HL-60 (cell line): ENCODE results near the gene CACNA1C.
"Not testable (repeated sequence)": the region's sequence is repeated elsewhere in the genome, so short reads cannot be mapped to it uniquely, and the experiment has no call there.

Experiments
- DNase-seq, 2 experiments: peaks; one replicate each; pipeline ENCODE4 v3.0.0-alpha.2; 2010 to 2020; ENCODE audit warnings: low read depth in 1 of 2, low spot score in 1 of 2
- H3K27ac ChIP-seq: fragments of 250-450 bp; sonication (Bioruptor Pico); replicated peaks from 2 replicates; pipeline ENCODE4 v1.5.1; 2020; ENCODE audit warnings: mild to moderate bottlenecking, moderate library complexity
- H3K27me3 ChIP-seq: fragments of 250-450 bp; sonication (Bioruptor Pico); 2 replicates; pipeline ENCODE4 v1.5.1; 2021; ENCODE audit warnings: mild to moderate bottlenecking, moderate library complexity; ENCODE audit not compliant: insufficient read depth, poor library complexity, severe bottlenecking
- H3K4me3 ChIP-seq: replicated peaks from 2 replicates; pipeline ENCODE4 v1.5.1; 2011; ENCODE audit warnings: mild to moderate bottlenecking, control low read depth, low read length; ENCODE audit not compliant: insufficient read depth
- GABPA ChIP-seq: IDR thresholded peaks from 2 replicates; pipeline ENCODE4 v1.6.1; 2012; ENCODE audit warnings: low read depth
- POLR2AphosphoS5 ChIP-seq: IDR thresholded peaks from 2 replicates; pipeline ENCODE4 v1.6.1; 2012; ENCODE audit warnings: low read depth
- SPI1 ChIP-seq: IDR thresholded peaks from 2 replicates; pipeline ENCODE4 v1.6.1; 2012; ENCODE audit warnings: low read depth, mild to moderate bottlenecking, borderline replicate concordance
- TF ChIP-seq, protein P1 (sequence below): IDR thresholded peaks from 2 replicates; pipeline ENCODE4 v1.6.1; 2012; ENCODE audit warnings: low read depth; ENCODE audit not compliant: insufficient replicate concordance
- TF ChIP-seq, protein P2 (sequence below): IDR thresholded peaks from one replicate; pipeline ENCODE4 v1.5.1; 2011; ENCODE audit warnings: low read length, control low read depth, inconsistent platforms; ENCODE audit not compliant: insufficient read depth

Gene CACNA1C

DNA sequence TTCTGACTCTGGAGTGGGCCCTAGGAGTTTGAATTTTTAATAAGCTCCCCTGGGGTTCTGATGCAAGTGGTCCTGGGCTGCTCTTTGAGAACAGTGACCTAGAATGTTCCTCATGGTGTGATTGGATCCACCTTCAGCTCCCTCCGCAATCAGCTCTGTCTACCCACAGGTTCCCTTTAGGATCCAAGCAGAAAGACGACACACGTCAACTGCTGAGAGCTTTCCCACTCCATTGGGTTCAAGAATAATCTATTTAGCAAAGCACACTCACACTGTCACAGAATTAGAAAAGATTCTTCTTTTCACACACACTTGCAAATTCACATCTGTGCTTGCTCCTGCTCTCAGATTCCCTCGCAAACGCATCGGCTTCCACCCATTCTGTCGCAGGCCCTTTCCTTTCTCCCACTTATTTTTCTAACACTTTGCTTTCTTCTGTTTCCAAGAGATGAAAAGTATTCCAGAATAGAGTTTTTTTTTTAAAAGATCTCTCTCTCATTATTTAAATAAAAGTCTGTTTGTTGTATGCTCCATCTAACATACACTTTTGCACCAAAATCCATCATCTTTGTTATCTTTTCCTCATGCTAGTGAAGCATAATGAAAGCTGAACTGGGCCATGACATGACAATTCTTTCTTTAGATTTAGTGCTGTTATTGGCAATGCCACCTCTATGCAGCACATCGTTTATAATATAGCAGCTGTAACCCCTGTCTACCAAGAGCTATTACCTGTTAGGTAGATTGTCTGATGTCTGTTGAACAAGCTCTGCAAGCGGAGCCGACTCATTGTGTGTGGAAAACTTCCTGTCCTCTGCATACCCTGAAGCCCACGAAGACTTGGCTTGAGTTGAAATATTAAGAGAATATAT lies 73.1 kb downstream of the CACNA1C start:
- Histone ChIP-seq H3K4me3 (no peak overlapping the region), H3K27ac (no peak overlapping the region), H3K27me3 (no peaks in the 10 kb centered on the region)
- DNase-seq, result no peak
- TF ChIP-seq, protein P1, sequence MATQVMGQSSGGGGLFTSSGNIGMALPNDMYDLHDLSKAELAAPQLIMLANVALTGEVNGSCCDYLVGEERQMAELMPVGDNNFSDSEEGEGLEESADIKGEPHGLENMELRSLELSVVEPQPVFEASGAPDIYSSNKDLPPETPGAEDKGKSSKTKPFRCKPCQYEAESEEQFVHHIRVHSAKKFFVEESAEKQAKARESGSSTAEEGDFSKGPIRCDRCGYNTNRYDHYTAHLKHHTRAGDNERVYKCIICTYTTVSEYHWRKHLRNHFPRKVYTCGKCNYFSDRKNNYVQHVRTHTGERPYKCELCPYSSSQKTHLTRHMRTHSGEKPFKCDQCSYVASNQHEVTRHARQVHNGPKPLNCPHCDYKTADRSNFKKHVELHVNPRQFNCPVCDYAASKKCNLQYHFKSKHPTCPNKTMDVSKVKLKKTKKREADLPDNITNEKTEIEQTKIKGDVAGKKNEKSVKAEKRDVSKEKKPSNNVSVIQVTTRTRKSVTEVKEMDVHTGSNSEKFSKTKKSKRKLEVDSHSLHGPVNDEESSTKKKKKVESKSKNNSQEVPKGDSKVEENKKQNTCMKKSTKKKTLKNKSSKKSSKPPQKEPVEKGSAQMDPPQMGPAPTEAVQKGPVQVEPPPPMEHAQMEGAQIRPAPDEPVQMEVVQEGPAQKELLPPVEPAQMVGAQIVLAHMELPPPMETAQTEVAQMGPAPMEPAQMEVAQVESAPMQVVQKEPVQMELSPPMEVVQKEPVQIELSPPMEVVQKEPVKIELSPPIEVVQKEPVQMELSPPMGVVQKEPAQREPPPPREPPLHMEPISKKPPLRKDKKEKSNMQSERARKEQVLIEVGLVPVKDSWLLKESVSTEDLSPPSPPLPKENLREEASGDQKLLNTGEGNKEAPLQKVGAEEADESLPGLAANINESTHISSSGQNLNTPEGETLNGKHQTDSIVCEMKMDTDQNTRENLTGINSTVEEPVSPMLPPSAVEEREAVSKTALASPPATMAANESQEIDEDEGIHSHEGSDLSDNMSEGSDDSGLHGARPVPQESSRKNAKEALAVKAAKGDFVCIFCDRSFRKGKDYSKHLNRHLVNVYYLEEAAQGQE, result no peak
- no peak for TF ChIP-seq GABPA
- no peak for TF ChIP-seq SPI1
- TF ChIP-seq, protein P2, sequence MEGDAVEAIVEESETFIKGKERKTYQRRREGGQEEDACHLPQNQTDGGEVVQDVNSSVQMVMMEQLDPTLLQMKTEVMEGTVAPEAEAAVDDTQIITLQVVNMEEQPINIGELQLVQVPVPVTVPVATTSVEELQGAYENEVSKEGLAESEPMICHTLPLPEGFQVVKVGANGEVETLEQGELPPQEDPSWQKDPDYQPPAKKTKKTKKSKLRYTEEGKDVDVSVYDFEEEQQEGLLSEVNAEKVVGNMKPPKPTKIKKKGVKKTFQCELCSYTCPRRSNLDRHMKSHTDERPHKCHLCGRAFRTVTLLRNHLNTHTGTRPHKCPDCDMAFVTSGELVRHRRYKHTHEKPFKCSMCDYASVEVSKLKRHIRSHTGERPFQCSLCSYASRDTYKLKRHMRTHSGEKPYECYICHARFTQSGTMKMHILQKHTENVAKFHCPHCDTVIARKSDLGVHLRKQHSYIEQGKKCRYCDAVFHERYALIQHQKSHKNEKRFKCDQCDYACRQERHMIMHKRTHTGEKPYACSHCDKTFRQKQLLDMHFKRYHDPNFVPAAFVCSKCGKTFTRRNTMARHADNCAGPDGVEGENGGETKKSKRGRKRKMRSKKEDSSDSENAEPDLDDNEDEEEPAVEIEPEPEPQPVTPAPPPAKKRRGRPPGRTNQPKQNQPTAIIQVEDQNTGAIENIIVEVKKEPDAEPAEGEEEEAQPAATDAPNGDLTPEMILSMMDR, result no peak

DNA sequence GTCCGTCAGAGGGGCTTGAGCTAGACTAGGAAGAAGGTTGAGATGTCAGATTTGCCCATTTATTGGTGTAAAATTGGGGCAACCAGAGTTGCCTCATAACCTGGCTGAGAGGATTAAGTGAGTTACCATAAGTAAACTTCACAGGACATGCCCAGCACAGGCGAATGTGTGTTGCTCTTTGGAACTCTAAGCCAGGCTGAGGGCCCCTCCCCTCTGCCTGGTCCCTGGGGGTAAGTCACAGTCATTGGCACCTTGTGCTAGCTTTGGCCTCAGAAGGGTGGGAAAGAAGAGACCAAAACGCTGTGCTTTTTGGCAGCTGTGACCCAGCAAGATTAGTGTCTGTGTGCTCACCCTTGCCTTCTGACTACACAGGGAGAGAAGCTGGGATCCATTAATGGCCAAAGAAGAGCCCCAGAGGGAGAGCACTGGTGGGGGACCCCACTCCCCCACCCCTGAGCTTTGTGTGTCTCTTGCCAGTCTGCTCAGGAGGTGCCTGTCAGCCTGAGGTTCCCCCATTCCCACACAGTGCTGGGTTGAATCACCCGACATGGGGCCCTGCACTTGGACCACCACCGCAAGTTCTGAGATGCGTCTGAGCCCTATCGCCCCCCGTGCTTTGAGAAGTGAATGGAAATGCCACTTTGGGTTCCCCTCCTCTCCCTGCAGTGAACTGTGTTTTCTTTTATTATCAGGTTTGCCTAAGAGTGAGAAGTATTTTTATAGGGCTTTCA lies 74.1 kb downstream of the CACNA1C start:
- H3K27ac ChIP-seq, result no peak overlapping the region

DNA sequence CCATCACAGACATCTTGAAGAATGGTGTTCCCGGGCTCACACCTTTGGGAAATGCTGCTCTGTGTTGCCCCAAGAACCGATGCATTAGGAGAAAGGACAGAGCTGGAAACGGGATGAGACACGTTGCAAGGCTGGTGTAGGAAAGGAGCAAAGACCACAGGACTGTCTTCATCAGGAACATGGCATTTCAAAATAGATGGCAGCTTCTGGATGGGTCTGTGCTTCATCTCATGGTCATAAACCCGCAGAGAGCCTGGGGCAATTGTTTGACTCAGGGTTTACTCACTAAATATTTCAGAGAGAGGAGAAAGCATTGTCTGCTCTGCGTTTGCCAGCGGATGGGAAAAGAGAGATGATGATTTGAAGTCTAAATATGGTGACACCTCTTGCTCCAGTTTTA lies 76.3 kb downstream of the CACNA1C start:
- H3K27me3 ChIP-seq, result no peaks in the 10 kb centered on the region
- TF ChIP-seq GABPA, result no peak
- no peak for TF ChIP-seq POLR2AphosphoS5
- TF ChIP-seq, protein P2, result no peak
- TF ChIP-seq, protein P1, result no peak
- no peak for TF ChIP-seq SPI1
- H3K4me3 ChIP-seq, result no peak overlapping the region
- no peak for DNase-seq
- H3K27ac ChIP-seq, result no peak overlapping the region

More for the DNA sequence above, 74.1 kb downstream of the CACNA1C start:
- DNase-seq, result no peak
- Histone ChIP-seq H3K27me3 (no peaks in the 10 kb centered on the region), H3K4me3 (no peak overlapping the region)
- TF ChIP-seq, protein P1, result no peak
- TF ChIP-seq POLR2AphosphoS5 (no peak), SPI1 (no peak), GABPA (no peak)
- TF ChIP-seq, protein P2, result no peak

DNA sequence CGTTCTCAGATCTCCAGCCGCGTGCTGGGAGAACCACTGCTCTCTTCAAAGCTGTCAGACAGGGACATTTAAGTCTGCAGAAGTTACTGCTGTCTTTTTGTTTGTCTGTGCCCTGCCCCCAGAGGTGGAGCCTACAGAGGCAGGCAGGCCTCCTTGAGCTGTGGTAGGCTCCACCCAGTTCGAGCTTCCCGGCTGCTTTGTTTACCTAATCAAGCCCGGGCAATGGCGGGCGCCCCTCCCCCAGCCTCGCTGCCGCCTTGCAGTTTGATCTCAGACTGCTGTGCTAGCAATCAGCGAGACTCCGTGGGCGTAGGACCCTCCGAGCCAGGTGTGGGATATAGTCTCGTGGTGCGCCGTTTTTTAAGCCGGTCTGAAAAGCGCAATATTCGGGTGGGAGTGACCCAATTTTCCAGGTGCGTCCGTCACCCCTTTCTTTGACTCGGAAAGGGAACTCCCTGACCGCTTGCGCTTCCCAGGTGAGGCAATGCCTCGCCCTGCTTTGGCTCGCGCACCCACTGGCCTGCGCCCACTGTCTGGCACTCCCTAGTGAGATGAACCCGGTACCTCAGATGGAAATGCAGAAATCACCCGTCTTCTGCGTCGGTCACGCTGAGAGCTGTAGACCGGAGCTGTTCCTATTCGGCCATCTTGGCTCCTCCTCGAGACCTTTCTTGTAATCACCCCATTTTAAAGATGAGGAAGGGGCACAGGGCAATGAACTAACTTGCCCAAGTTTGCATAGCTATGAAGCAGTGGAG lies 83.1 kb downstream of the CACNA1C start:
- H3K4me3 ChIP-seq, H3K27ac ChIP-seq, DNase-seq, H3K27me3 ChIP-seq: not testable (repeated sequence)
